NCI-H2107 (cell line): ENCODE measurements around the gene WDR37.

Experiments
- DNase-seq: peaks from one replicate; lab custom pipeline; 2025; lab: John Stamatoyannopoulos, UW

WDR37 gene

DNA sequence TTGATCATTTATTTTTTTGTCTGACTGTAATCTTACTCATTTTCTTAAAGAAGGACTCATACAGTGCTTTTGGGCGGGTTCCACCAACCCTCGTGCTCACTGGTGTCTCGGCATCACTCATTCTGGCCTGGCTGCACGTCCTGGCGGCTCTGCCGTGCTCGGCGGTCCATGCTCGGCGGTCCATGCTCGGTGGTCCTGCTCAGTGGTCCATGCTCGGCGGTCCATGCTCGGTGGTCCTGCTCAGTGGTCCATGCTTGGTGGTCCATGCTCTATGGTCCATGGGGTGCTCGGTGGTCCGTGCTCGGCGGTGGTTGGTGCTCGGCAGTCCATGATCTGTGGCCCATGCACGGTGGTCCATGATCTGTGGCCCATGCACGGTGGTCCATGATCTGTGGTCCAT is 72.5 kb downstream of the WDR37 start:
- DNase-seq: no peak

DNA sequence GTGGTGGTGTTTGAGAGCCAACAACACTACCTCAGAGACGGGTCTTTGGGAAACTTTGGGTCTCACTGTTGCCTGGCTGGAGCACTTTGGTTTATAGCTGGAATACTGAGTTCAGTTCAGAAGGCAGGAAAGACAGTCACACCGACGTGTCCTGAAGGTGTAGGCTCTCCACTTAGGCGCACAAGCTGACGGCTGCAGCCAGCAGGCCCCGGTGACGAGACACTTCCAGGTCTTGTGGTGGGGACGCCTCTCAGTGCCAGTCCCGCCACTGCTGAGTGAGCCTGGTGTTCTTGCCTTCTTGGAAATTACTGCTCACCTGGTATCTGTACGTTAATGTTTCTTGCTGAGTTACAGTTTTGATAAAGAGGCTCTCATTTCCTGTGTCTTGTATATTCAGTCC is 74.0 kb downstream of the WDR37 start:
- DNase-seq: no peak

DNA sequence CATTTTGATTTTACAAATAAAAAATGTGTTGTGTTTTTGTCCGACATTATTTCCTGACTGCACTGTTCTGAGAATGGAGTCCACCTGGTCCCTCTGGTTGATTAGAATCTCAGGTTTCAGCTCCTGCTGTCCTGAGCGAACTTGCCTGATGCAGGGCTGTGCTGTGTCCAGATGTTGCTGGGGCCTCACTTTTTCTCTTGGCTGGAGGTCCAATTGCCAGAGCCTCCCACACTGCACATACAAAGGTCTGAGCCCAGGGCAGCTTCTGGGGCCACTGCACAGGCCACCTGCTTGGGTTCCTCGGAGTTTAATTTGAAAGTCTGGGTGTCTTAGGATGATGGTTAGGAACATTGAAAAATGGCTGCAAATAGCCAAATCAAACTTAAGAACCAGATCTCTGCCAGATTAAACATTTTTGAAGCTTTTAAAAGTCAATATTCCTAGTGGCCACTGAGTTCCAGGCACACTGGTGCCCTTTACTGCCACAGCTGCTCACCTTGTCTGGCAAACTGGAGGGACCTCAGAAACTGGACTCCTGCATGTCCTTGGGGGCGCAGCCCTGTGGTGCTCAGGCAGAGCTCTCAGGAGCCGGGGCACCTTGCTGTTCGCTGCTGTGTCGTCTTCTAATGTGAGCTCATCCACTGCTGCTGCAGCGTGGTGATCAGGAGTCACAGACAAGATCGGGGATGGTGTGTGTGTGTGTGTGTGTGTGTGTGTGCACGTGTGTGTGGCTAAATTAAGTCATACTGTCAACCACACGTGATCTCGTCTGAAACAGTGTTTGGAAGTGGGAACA is 75.0 kb downstream of the WDR37 start:
- DNase-seq: no peak

DNA sequence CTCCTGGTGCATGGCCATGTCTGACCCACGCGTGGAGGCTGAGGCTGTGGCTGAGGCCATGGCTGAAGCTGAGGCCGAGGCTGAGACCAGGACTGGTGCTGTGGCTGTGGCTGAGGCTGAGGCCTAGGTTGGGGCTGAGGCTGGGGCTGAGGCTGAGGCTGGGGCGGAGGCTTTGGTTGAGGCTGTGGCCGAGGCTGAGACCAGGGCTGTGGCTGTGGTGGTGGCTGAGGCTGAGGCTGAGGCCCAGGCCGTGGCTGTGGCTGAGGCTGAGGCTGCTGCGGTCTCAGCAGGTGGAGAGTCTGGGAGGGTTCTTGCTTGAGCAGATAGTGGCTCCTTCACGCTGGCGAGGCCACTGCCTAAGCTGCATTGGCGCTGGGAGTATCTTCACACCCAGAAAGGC is 76.4 kb downstream of the WDR37 start:
- DNase-seq: no peak

DNA sequence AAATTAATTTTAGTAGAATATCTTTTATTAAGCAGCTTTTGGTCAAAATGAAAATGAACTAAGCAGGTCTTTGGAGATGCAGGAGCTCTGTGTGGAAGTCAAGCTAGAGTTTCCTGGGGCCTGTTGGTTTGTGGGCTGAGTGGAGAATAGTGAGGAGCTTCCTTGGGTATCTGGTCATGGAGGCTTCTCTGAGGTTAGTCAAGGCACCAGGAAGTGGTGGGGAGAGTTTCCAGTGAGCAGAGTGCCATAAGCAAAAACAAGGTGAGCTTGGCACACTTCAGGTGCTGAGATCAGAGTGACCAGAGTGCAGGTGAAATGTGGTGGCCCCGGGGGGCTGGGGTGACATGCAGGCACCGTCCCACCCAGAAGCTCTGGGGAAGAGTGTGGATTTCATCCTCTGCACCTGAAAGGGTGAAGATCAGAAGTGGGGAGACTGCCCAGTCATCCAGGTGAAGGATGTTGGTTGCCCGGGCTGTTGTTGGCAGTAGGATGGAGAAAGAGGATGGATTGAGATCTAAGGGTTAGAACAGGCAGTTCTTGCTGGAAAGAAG is 77.4 kb downstream of the WDR37 start:
- DNase-seq: no peak

DNA sequence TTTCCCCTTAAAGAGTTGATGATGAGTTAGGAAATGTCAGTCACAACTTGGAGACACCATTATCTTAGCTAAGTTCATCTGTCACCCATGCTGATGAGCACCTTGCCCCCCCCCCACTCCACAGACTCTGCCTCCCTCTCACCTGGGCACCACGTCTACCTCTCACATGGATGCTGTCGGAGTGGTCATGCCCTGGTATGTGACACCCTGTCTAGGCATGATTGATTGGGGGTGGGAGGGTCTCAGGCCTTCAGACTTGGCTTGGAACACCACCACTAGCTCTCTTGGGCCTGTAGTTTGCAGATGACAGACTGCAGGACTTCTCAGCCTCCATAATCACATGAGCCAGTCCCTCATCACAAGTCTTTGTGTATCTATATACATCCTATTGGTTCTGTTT is 78.0 kb downstream of the WDR37 start:
- no peak for DNase-seq

DNA sequence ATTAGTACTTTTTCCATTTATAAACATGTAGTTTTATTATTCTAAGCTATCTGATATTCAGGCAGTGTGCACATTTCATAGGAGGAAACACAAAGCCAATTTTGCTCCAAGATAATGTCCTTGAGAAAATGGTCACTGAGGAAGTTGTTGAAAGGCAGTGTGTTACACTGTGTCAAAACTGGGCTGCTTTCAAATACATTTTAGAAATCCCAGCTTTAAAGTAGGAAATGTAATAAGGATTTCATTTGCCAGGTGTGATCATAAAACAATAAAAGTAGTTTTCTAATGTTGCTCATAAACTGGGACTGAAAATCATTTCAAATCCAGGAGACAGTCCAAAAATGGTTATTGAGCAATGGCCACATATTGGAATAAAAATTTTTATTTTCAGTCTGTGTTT is 80.1 kb downstream of the WDR37 start:
- DNase-seq: no peak

DNA sequence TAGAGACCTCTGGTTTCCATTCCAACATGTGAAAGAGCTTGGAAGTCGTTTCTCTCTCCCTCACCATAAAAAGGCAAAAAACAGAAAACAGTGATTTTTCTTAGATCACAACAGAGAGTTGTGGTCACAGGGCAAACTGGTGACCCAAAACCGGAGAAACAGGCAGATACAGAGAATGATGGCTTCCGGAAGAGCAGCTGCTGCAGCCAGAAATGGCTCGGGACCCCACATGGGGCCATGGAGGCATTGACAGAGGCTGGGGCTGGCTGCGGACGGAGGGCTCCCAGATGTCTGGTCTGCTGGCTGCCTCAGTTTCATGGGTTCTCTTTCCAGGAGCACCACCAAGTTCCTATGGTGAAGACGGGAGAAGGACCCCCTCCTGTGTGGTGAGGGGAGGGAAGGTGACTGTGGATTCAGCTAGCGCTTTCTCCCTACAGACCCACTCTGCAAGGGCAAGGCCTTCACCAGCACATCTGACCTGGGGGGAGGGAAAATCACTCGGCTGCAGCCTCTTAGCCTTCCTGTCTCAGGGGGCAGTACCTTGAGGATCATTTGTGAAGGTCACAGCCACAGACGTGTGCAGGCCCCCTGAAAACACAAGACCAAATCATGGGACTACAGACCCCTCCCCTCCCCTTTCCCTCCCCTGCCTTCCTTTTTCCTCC is 81.4 kb downstream of the WDR37 start:
- DNase-seq: no peak

DNA sequence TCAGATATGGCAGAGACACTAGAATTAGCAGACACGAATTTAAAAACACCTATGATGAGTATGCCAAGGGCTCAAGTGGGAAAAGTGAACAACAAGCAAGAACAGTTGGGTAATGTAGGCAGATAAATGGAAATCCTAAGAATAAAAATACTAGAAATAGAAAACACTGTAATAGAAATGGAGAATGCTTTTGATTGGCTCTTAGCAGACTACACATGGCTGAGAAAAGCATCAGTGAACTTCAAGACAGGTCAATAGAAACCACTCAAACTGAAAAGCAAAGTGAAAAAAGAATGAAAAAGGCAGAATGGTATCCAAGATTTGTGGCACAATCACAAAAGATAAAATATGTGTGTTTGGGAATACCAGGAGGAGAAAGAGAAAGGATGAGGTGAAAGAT is 82.3 kb downstream of the WDR37 start:
- no peak for DNase-seq

DNA sequence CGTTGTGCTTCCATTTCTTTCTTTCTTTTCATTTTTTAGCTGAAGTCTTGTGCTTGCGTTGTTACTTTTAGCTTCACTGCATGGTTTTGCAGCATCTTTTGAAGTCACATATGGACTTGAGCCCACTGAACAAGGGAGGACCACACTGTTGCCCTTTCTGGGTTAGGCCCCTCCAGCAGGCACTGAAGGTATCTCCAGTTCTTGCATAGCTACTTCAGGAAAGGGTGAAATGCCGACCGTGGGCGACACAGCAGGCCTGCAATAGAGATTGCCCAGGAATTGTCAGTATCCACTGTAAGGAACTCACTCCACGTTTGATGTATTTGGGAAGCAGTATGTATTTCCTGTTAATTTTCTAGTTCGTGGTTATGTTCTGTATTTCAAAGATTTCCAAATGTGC is 85.1 kb downstream of the WDR37 start:
- DNase-seq: no peak

DNA sequence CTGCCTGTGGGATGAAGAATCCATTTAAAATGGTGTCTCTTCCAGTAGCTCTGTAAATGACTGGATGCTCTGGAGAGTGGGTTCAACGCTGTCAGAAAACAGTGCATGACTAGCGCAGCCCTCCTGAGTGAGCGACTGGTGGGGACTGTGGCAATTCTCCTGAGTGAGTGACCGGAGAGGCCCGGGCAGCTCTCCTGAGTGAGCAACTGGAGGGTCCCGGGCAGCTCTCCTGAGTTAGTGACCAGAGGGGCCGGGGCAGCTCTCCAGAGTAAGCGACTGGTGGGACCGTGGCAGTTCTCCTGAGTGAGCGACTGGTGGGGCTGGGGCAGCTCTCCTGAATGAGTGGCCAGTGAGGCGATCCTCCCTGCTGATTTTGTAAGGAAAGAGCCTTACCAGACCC is 85.5 kb downstream of the WDR37 start:
- no peak for DNase-seq

DNA sequence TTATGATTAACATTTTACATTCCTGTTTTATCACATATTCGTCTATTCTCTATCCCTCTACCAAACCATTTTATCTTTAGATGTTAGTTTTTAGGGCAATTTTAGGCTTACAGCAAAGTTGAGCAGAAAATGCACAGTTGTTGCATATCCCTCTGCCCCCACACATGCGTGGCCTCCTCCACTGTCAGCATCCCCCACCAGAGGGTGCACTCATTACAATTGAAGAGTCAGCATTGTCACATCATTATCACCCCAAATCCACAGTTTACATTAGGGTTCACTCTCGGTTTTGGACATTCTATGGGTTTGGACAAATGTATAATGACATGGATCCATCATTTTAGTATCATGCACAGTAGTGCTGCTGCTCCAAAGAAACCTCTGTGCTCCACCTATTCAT is 86.4 kb downstream of the WDR37 start:
- DNase-seq: no peak

DNA sequence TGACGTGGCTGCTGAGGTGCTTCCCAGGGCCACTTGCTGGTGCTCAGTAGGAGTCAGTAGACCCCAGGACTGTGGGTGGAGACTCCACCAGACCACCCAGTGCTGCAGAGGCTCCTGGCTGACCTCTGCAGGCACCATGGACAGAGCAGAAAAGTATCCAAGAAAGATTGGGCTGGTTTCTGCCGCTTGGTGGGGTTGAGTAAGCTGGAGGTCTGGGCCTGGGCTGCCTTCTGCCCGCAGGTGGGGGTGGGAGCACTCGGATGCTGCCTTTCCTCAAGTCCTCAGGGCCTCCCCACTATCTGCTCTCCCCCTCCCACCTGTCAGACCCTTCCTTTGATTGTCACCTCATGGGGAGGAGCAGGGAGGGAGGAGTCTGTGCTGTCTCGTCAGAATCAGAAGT is 91.6 kb downstream of the WDR37 start:
- no peak for DNase-seq

DNA sequence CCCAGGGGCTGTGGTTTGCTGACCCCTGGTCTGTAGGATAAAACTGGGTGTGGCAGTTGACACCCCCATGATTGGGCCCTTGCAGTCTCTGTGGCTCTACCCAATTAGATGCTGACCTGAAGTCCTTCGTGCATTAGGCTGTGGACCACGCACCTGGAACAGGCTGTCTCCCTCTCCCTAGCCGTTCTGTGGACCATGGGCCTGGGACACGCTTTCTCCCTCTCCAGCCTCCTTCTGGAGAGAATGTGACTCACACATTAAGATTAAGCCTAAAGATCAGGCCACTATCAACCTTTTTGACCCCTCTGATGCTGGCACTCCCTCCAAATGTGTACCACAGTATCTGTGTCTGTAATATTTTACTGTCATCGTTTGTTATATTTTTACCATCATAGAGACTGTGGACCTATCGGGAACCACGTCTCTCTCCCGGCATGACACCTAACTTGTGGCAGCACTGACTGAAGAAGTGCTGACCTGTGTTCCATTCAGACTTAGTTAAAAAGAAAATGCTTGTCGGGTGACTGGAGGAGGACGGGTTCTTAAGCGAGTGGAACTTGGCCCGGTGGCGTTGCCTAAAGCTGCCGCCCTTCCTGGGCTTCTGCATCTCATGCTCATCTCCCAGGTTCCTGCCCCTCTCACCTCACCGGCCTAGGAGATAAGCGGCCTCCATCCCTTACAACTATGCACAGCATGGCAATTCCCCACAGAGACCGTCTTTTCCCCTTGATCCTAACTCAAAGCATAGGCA is 92.8 kb downstream of the WDR37 start:
- DNase-seq: no peak

DNA sequence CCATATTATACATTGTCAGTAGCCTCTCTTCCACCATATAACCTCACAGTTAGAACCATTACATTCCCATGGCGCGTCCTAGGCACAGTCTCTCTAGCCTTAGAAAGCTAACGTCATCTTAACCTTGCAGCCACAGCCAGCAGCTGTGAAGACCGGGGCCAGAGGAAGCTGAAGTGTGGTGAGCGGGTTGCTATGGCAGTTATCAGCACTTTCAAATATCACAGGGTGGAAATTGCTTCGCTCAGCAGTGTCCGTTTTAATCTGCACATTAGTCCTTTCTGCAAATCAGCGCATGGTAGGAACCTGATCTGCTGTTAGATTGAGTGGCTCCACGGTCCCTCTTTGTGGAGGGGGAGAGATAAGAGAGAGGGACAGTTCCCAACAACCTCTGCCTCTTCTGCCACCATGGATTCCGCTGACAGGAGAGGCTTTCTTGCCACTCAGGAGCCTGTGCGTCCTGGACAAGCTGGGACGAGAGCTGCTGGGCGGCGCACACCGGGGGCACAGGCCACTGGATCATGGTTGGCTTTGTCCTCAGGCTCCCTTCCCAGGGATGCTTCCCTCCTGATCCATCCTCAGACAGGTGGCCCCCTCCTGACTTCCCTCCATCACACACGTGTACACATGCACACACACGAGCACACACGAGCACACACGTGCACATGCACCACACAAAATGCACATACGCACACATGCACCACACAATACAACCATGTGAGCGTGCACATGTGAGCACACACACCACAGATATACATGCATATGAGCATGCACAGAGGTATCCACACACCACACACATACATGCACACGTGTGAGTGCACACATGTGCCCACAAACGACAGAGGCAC is 93.8 kb downstream of the WDR37 start:
- DNase-seq: no peak

DNA sequence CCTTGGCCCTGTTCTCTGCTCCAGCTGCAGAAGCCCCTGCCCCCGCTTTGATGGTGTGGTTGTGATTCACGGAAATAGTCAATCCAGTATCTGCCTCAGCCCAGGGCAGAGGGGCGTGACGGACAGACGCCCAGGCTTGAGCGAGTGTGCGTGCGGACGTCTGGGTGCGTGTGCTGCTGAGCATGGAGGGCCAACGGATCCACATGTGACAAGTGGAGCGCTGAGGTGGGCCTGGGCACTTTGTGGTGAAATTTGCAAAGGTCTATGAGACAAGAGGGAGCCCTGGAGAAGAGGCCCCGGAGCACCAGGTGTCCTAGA is 94.4 kb downstream of the WDR37 start:
- no peak for DNase-seq

DNA sequence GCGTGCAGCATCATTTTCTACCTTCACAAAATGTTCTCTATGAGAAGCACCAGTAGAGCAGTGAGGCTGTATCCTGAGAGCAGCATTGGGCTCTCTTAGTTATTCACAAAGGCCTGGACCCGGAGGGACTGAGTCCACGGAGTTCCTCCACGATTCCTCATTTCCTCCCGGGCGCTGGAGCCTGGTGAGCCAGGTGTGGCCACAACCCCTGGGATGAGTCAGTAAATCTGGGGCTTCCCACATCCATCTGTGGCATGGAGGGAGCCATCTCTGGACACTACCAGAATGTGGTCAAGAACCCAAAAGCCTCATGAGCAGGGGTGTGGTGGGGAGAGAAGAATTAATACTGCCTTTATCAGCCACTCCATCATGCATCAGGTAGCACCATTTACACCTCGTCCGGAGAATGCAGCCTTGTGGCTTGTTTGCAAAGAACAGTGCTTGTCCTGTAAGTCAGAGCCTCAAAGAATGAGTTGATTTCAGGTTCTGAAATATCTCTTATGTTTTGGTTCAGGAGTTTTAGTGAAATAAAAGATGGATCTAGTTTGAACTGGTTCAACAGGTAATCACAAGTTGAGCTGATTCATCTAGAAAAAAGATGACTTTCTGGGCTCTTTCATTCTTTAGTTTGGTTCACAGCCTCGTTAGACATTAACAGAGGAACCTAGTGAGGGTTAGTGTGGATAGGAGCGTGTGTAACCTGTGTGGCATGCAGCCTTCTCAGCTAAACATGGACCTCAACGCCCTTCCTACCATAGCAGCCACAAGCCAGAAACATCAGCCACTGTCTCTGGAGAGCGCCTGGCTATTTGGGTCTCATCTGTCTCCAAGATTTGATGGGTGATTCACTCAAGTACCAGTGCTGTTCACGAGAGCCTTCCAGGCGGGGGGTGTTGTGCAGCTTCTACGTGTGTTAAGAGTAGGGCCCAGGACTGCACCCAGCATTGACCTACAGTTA is 95.2 kb downstream of the WDR37 start:
- DNase-seq: no peak

DNA sequence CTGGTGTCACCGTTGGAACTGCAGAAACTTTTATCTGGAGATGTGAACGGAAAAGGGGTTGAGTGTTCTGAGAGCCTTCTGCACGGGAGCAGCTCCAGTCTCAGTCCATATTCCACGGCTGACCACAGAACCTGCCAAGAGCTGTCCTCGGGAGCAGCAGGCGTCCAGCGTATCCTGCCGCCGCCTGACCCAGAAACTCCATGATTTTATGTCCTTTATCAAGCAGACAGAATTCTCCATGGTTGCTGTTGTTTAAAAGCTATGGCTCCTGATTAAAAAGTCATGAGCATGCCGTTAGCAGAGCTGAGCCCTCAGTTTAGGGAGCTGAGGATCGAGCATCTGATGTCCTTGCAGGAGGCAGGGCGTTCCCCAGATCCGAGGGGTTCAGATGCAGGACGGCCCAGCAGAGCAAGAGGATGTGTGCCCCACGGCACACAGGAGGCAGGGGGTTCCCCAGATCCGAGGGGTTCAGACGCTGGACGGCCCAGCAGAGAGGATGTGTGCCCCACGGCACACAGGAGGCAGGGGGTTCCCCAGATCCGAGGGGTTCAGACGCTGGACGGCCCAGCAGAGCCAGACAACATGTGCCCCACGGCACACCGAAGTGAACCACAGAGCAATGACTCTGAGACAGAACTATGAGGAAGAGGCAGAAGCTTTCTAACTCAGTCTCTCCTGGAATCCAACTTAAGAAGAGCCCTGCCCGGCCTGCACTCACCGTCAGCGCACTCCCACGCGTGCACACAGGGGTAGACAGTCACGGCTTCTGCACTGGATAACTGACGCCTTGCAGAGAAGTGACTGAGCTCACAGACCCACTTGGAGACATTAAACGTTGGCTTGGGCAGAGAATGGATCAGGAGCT is 96.4 kb downstream of the WDR37 start:
- DNase-seq: no peak

DNA sequence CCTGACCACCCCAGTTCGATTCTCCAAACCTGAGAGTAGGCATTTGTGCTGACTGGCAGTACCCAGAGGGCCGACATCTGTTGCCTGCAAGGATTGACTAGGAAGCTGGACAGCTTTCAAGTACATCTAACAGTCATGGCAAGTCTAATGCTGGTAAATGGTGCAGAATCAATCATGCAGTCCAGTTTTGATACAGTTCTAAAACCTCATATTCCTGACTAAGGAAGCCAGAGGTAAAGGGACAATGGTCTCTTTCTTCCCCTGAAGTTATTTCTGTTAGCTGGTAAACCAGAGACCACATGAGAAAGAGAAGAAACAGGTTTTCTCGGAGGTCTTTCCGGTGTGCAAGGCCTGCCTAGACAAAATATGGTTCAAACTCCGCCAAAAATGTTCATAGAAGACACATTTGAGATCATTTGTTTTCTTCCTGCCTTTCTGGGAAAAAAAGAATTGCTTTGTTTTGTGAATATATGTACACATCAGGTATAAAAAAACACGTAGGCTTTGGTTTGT is 97.1 kb downstream of the WDR37 start:
- no peak for DNase-seq
